ENCODE data around the gene BST1. TPM values are rescaled to one million over a fixed set of nuclear protein-coding genes. Genes with fewer than 3 reads are reported as not detected.
A peak's percentile ranks its signal among the peaks of the same experiment; 100 is the strongest.

BST1 gene
- polyA plus RNA-seq, 1 donor (not counting 4 experiments of a cell fraction or from before 2014, with no cell fraction given), result 1.2 TPM

DNA sequence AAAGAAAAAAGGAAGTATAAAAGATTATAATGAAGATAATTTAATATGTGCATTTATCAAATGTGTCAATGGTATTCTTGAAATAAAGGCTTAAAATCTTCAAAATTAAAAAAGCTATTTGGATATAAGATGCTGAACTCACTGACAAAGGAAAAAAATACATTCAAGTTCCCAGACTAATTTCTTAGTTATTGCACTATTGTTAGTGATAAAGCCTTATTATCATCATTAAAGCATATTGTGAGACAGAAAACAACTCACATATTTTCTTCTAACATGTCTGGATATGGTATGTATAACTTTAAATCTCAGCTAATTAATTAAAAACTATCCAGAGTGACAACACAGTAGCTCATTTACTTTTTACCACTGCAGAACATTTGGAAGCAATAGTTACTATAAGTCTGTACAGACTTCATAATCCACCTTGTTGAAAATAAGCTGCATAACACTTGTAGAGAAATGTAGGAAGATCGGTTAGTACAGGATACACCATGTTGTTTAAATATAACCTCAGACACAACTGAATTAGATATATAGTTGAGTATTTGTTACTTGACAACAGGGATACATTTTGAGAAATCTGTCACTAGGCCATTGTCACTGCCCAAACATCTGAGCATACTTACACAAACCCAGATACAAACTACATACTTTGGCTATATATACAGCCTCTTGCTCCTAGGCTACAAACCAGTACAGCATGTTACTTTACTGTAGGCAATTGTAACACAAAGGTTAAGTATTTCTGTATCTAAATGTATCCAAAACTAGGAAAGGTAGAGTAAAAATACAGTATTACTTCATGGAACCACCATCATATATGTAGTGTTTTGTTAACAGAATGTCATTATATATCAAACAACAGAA is 34.1 kb upstream of the BST1 start:
- FAIRE-seq (peak; percentile 72), DNase-seq (ENCODE audit: low read depth, low spot score) (no peak)
- peaks cover 0 to 24% of the 10 kb centered on the region in 2 experiments for H3K36me3 ChIP-seq (ENCODE audit: control insufficient read depth in 2 of 2, extremely low read depth in 1 of 2, insufficient read depth in 2 of 2, low read length in 2 of 2)
- H3K9me3 ChIP-seq (ENCODE audit: control insufficient read depth, low read depth, low read length), result no peaks in the 10 kb centered on the region
- peak overlapping the region; percentile 23 for H2AFZ ChIP-seq (ENCODE audit: control insufficient read depth, low read length)
- H4K20me1 ChIP-seq (ENCODE audit: control insufficient read depth, extremely low read depth, insufficient read depth, low read length), result no peaks in the 10 kb centered on the region
- no peaks in the 10 kb centered on the region for H3K9me1 ChIP-seq (ENCODE audit: control insufficient read depth, extremely low read depth, insufficient read depth, low read length)
- H3K9ac ChIP-seq (ENCODE audit: control insufficient read depth, extremely low read depth, insufficient read depth, low read length), result no peak overlapping the region
- H3K4me2 ChIP-seq (ENCODE audit: control insufficient read depth, extremely low read depth, insufficient read depth, low read depth, low read length), result no peak overlapping the region
- no peak overlapping the region for H3K27ac ChIP-seq (ENCODE audit: control insufficient read depth, insufficient read depth, low read length)
- TF ChIP-seq, protein P1, sequence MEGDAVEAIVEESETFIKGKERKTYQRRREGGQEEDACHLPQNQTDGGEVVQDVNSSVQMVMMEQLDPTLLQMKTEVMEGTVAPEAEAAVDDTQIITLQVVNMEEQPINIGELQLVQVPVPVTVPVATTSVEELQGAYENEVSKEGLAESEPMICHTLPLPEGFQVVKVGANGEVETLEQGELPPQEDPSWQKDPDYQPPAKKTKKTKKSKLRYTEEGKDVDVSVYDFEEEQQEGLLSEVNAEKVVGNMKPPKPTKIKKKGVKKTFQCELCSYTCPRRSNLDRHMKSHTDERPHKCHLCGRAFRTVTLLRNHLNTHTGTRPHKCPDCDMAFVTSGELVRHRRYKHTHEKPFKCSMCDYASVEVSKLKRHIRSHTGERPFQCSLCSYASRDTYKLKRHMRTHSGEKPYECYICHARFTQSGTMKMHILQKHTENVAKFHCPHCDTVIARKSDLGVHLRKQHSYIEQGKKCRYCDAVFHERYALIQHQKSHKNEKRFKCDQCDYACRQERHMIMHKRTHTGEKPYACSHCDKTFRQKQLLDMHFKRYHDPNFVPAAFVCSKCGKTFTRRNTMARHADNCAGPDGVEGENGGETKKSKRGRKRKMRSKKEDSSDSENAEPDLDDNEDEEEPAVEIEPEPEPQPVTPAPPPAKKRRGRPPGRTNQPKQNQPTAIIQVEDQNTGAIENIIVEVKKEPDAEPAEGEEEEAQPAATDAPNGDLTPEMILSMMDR (optimal IDR thresholded peaks at IDR 0.05 in 1 of 3, IDR thresholded peaks at IDR 0.05 in 1 of 3, conservative IDR thresholded peaks at IDR 0.05 in 1 of 3; ENCODE audit: extremely low read depth in 1 of 3, insufficient read depth in 2 of 3, low read length in 3 of 3), result no peak
- TF ChIP-seq EZH2 (IDR thresholded peaks at IDR 0.05; ENCODE audit: low read length), result no peak
- H3K4me3 ChIP-seq (ENCODE audit: control insufficient read depth in 2 of 3, extremely low read depth in 1 of 3, insufficient read depth in 2 of 3, low read depth in 1 of 3, low read length in 3 of 3), result no peak overlapping the region
- H3K79me2 ChIP-seq (ENCODE audit: control insufficient read depth, insufficient read depth, low read length), result peaks cover 44% of the 10 kb centered on the region
- dilution Hi-C loops (cut with MboI; ENCODE audit: extremely low pct_ligation_motif_present, low sequenced_read_pairs), result no loop called here
- no peaks in the 10 kb centered on the region for H3K27me3 ChIP-seq (ENCODE audit: control insufficient read depth, extremely low read depth, insufficient read depth, low read length)
- H3K4me1 ChIP-seq (ENCODE audit: control insufficient read depth, extremely low read depth, insufficient read depth, low read length), result peaks cover 36% of the 10 kb centered on the region

DNA sequence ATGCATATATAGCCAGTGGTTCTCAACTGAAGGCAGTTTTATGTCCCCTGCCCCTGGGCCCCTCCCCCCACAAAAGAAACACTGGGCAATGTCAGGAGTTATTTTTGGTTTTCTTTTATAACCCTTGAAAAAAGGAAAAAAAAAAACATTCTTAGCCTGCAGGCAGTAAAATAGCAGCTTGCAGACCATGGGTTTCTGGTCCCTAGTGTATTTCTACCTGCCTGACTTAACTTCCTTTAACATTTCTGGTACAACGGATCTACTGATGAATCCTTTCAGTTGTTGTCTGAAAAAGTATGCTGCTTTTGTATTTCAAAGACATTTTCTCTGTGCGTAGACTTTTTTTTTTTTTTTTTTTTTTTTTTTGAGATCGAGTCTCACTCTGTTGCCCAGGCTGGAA is 32.3 kb upstream of the BST1 start:
- no peak for TF ChIP-seq EZH2 (IDR thresholded peaks at IDR 0.05; ENCODE audit: low read length)
- TF ChIP-seq, protein P1 (optimal IDR thresholded peaks at IDR 0.05 in 1 of 3, IDR thresholded peaks at IDR 0.05 in 1 of 3, conservative IDR thresholded peaks at IDR 0.05 in 1 of 3; ENCODE audit: extremely low read depth in 1 of 3, insufficient read depth in 2 of 3, low read length in 3 of 3), result no peak
- peaks cover 62% of the 10 kb centered on the region for H3K79me2 ChIP-seq (ENCODE audit: control insufficient read depth, insufficient read depth, low read length)
- peaks cover 0 to 24% of the 10 kb centered on the region in 2 experiments for H3K36me3 ChIP-seq (ENCODE audit: control insufficient read depth in 2 of 2, extremely low read depth in 1 of 2, insufficient read depth in 2 of 2, low read length in 2 of 2)
- no peak overlapping the region for H3K4me2 ChIP-seq (ENCODE audit: control insufficient read depth, extremely low read depth, insufficient read depth, low read depth, low read length)
- peaks cover 29% of the 10 kb centered on the region for H3K4me1 ChIP-seq (ENCODE audit: control insufficient read depth, extremely low read depth, insufficient read depth, low read length)
- H3K27me3 ChIP-seq (ENCODE audit: control insufficient read depth, extremely low read depth, insufficient read depth, low read length), result no peaks in the 10 kb centered on the region
- H2AFZ ChIP-seq (ENCODE audit: control insufficient read depth, low read length), result no peak overlapping the region
- no peak overlapping the region for H3K4me3 ChIP-seq (ENCODE audit: control insufficient read depth in 2 of 3, extremely low read depth in 1 of 3, insufficient read depth in 2 of 3, low read depth in 1 of 3, low read length in 3 of 3)
- H3K9me1 ChIP-seq (ENCODE audit: control insufficient read depth, extremely low read depth, insufficient read depth, low read length), result no peaks in the 10 kb centered on the region
- FAIRE-seq (no peak), DNase-seq (ENCODE audit: low read depth, low spot score) (no peak)
- H4K20me1 ChIP-seq (ENCODE audit: control insufficient read depth, extremely low read depth, insufficient read depth, low read length), result no peaks in the 10 kb centered on the region
- no peak overlapping the region for H3K27ac ChIP-seq (ENCODE audit: control insufficient read depth, insufficient read depth, low read length)
- dilution Hi-C loops (cut with MboI; ENCODE audit: extremely low pct_ligation_motif_present, low sequenced_read_pairs), result no loop called here
- no peaks in the 10 kb centered on the region for H3K9me3 ChIP-seq (ENCODE audit: control insufficient read depth, low read depth, low read length)
- H3K9ac ChIP-seq (ENCODE audit: control insufficient read depth, extremely low read depth, insufficient read depth, low read length), result no peak overlapping the region
